Peyer's patch (tissue), 4 donors: ENCODE measurements around the gene SKI.

Source experiments
- POLR2A ChIP-seq, 2 donors: fragments of 450-650 bp; IDR thresholded peaks; one replicate each; pipeline ENCODE4 v1.5.1; 2017; ENCODE audit warnings: antibody characterized with exemption in 2 of 2, mild to moderate bottlenecking in 2 of 2, moderate library complexity in 2 of 2
- TF ChIP-seq, protein P1 (sequence below), 6 experiments: fragments of 450-650 bp in 4 of 6; fragments of 200-600 bp in 2 of 6; sonication (generic) in 1 of 6; IDR thresholded peaks; one replicate each; pipeline ENCODE4 v1.5.1; 2017 to 2019; ENCODE audit warnings: antibody characterized with exemption in 6 of 6, mild to moderate bottlenecking in 3 of 6, moderate library complexity in 1 of 6

DNA sequence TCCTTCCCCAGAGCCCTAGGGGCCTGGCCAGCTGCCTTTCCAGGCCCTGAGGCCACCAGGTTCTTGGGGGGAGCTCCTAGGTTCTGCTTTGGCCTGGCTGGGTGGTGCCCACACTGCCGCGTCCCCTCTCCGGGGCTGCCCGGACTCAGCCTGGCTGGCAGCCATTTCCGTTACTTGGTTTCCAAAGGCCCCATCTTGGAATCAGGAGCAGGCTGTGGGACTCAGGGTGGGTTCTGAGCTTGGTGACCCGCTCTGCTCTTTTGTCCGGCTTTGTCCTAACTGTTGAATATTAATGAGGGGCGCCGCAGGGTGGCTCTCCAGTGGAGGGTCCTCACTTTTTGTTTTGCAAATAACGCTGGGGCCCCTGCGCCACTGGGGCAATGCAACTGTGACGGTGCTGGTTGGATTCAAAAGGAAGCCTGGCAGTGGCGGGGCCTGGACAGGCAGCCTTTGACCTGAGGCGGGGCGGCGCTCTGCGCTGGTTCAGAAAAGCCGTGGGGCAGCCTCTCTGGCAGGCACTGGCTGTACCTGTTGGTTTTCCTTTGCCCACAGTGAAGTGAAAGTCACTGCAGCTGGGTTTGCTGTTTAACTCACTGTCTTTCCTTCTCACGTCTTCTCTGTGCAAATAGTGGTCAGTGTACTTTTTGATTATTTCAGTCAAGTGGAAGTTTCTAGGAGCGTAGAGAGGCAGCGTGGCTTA, 20.2 kb downstream of the SKI start:
- TF ChIP-seq, protein P1, sequence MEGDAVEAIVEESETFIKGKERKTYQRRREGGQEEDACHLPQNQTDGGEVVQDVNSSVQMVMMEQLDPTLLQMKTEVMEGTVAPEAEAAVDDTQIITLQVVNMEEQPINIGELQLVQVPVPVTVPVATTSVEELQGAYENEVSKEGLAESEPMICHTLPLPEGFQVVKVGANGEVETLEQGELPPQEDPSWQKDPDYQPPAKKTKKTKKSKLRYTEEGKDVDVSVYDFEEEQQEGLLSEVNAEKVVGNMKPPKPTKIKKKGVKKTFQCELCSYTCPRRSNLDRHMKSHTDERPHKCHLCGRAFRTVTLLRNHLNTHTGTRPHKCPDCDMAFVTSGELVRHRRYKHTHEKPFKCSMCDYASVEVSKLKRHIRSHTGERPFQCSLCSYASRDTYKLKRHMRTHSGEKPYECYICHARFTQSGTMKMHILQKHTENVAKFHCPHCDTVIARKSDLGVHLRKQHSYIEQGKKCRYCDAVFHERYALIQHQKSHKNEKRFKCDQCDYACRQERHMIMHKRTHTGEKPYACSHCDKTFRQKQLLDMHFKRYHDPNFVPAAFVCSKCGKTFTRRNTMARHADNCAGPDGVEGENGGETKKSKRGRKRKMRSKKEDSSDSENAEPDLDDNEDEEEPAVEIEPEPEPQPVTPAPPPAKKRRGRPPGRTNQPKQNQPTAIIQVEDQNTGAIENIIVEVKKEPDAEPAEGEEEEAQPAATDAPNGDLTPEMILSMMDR (IDR thresholded peaks at IDR 0.05), result peak in 2 of 6 experiments; percentile 17 to 23
- peak; percentile 22 to 59 for TF ChIP-seq POLR2A (IDR thresholded peaks at IDR 0.05)
